ENCODE results near the gene ERG. TPM values are rescaled to one million over a fixed set of nuclear protein-coding genes. Genes with fewer than 3 reads are reported as not detected.

ERG gene
- total and polyA plus RNA-seq, 11 donors, result 5.9 to 37.9 (median 15.4) TPM

DNA sequence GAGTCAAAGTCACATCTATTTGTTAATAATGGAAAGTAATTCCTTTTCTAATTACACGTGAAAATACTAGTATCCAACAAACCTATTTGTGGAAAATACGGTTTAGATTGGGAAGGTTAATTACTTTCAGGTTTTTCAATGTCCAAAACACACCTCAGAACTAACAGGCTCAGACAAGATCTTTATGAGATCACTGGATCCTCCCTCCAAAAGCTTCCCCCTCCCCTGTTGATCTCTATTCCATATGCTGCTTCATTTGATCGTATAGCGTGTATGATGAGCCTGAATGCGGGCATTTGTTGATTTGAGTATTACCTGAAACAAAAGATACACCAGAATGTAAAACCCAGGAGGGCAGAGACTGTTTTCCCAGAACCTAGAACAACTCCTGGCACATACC lies 26.5 kb downstream of the ERG start:
- Histone ChIP-seq H3K36me3 (peaks cover 0 to 7% (median 0%) of the 10 kb centered on the region in 9 donors), H3K27me3 (no peaks in the 10 kb centered on the region), H3K9me3 (no peaks in the 10 kb centered on the region), H3K4me1 (peaks cover 0 to 55% (median 22%) of the 10 kb centered on the region in 12 donors), H3K27ac (peak overlapping the region in 9 of 12 donors; percentile 23 to 62 (median 47)), H3K4me3 (no peak overlapping the region)
- ATAC-seq (no peak), DNase-seq (no peak)
- WGBS, 4 donors, result 69 to 74% (median 73%) methylated on average over 5 of the region's 5 CpGs
- no peak for TF ChIP-seq POLR2A (IDR thresholded peaks at IDR 0.05)
- TF ChIP-seq, protein P1, sequence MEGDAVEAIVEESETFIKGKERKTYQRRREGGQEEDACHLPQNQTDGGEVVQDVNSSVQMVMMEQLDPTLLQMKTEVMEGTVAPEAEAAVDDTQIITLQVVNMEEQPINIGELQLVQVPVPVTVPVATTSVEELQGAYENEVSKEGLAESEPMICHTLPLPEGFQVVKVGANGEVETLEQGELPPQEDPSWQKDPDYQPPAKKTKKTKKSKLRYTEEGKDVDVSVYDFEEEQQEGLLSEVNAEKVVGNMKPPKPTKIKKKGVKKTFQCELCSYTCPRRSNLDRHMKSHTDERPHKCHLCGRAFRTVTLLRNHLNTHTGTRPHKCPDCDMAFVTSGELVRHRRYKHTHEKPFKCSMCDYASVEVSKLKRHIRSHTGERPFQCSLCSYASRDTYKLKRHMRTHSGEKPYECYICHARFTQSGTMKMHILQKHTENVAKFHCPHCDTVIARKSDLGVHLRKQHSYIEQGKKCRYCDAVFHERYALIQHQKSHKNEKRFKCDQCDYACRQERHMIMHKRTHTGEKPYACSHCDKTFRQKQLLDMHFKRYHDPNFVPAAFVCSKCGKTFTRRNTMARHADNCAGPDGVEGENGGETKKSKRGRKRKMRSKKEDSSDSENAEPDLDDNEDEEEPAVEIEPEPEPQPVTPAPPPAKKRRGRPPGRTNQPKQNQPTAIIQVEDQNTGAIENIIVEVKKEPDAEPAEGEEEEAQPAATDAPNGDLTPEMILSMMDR (IDR thresholded peaks at IDR 0.05), result no peak
- intact Hi-C loops (cut with DNase I), result no loop called here

- Histone ChIP-seq H3K27ac (no peak overlapping the region), H3K4me3 (no peak overlapping the region), H3K4me1 (peaks cover 0 to 49% (median 18%) of the 10 kb centered on the region in 12 donors), H3K27me3 (no peaks in the 10 kb centered on the region), H3K36me3 (peaks cover 0 to 7% (median 0%) of the 10 kb centered on the region in 9 donors), H3K9me3 (no peaks in the 10 kb centered on the region)
- ATAC-seq, result no peak
- 59 to 65% (median 60%) methylated on average over 3 of the region's 3 CpGs for WGBS, 4 donors
- intact Hi-C loops (cut with DNase I), result no loop called here
- no peak for DNase-seq
- TF ChIP-seq POLR2A (IDR thresholded peaks at IDR 0.05), result no peak
- TF ChIP-seq, protein P1 (IDR thresholded peaks at IDR 0.05), result no peak
These were observed 27.5 kb downstream of the ERG start for GRCh38 chr21:38470755-38471154.

DNA sequence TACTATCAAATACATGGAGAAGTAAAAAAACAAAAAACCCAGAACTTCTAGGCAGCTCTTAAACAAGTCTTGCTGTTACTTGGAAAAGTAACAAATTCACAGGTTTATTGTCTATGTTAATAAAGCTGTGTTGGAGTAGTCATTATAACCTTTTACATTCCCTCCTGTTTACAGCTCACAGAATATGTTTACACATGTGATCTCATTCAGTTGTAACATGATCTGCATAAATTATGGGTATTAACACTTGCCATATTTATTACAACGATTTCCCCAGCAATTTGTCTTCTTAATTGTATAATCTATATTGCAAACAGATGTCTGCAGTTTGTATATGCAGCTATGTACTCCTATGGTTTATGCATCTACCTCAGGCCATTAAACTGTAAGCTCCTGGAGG lies 28.6 kb downstream of the ERG start:
- peaks cover 0 to 7% (median 0%) of the 10 kb centered on the region in 9 donors for H3K36me3 ChIP-seq
- no peaks in the 10 kb centered on the region for H3K27me3 ChIP-seq
- TF ChIP-seq, protein P1 (IDR thresholded peaks at IDR 0.05), result no peak
- no peak for TF ChIP-seq POLR2A (IDR thresholded peaks at IDR 0.05)
- no peak for DNase-seq
- peaks cover 0 to 38% (median 15%) of the 10 kb centered on the region in 12 donors for H3K4me1 ChIP-seq
- no peaks in the 10 kb centered on the region for H3K9me3 ChIP-seq
- no peak for ATAC-seq
- intact Hi-C loops (cut with DNase I), result no loop called here
- no peak overlapping the region for H3K27ac ChIP-seq
- 61 to 80% (median 73%) methylated on average over 1 of the region's 1 CpG for WGBS, 4 donors
- H3K4me3 ChIP-seq, result no peak overlapping the region

DNA sequence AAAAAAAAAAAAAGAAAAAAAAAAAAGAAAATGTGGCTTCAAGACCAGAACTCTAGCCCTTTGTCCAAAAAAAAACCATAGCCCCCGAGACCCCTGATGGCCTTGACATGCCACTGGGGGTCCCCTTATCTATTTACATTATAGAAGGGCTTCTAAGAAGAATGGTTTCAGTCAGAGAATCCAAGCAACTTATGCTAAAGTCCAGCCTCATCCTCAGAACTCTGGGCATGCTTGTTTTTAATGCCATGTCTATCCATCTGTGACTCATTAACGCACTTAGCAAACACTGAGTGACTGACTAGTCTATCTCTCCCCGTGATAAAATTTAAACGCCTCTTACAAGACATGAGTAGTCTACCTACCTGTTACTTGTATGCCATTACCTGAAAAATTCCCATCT lies 29.3 kb downstream of the ERG start:
- WGBS, 4 donors, result 77 to 81% (median 80%) methylated on average over 4 of the region's 4 CpGs
- no peaks in the 10 kb centered on the region for H3K27me3 ChIP-seq
- ATAC-seq (no peak), DNase-seq (no peak)
- no peaks in the 10 kb centered on the region for H3K9me3 ChIP-seq
- peaks cover 0 to 7% (median 0%) of the 10 kb centered on the region in 9 donors for H3K36me3 ChIP-seq
- TF ChIP-seq, protein P1 (IDR thresholded peaks at IDR 0.05), result no peak
- TF ChIP-seq POLR2A (IDR thresholded peaks at IDR 0.05), result no peak
- H3K4me1 ChIP-seq, result peaks cover 0 to 36% (median 11%) of the 10 kb centered on the region in 12 donors
- intact Hi-C loops (cut with DNase I), result no loop called here
- H3K27ac ChIP-seq, result no peak overlapping the region
- no peak overlapping the region for H3K4me3 ChIP-seq

Data from heart left ventricle (tissue), 16 donors.